DMS79 treated with DMSO at 0.1 percent for 48 hours (cell line): ENCODE results near the gene VAMP4.
"Not testable (repeated sequence)": the region's sequence is repeated elsewhere in the genome, so short reads cannot be mapped to it uniquely, and the experiment has no call there.

ENCODE experiments used
- DNase-seq: peaks from one replicate; lab custom pipeline; 2025; lab: John Stamatoyannopoulos, UW

VAMP4 gene

DNA sequence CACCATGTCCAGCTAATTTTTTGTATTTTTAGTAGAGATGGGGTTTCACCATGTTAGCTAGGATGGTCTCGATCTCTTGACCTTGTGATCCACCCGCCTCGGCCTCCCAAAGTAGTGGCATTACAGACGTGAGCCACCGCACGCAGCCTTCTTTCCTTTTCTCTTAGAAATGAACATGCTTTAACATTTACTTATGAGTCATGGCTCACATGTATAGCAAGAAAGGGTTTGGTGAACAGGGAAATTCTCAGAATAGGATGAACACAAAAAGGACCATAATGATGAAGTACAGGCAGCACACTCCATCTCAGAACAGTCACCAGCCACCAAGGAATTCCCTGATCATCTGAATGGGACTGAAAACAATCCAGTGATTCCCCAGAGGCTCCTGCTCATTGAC, 9.4 kb upstream of the VAMP4 start:
- DNase-seq = no peak

DNA sequence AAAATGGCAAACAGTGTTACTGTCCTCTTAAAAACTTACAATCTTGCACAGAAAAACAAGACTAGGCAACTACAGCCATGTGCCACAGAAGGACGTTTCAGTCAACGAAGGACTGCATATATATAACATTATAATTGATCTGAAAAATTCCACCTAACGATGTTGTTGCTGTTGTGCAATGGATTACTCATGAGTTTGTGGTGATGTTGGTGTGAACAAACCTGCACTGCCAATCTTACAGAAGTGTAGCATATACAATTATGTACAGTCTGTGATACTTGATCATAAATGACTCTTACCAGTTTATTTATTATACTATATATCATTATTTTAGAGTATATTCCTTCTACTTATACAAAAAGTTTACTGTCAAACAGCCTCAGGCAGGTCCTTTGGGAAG, 6.8 kb upstream of the VAMP4 start:
- no peak for DNase-seq

DNA sequence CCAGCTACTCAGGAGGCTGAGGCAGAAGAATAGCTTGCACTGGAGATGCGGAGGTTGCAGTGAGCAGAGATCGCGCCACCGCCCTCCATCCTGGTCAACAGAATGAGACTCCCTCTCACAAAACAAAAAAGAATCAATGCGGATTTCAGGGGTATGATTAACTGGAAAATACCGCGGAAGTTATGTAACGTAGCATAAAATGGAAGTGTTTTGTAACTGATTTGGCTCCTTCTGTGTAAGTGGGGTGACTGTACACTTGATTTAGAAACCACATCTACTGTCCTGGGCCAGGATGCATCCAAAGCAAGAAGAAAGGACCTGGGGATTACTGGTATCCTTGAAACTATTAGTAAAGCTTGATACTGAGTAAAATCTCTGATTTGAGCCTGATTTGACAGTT, 3.1 kb upstream of the VAMP4 start:
- no peak for DNase-seq

DNA sequence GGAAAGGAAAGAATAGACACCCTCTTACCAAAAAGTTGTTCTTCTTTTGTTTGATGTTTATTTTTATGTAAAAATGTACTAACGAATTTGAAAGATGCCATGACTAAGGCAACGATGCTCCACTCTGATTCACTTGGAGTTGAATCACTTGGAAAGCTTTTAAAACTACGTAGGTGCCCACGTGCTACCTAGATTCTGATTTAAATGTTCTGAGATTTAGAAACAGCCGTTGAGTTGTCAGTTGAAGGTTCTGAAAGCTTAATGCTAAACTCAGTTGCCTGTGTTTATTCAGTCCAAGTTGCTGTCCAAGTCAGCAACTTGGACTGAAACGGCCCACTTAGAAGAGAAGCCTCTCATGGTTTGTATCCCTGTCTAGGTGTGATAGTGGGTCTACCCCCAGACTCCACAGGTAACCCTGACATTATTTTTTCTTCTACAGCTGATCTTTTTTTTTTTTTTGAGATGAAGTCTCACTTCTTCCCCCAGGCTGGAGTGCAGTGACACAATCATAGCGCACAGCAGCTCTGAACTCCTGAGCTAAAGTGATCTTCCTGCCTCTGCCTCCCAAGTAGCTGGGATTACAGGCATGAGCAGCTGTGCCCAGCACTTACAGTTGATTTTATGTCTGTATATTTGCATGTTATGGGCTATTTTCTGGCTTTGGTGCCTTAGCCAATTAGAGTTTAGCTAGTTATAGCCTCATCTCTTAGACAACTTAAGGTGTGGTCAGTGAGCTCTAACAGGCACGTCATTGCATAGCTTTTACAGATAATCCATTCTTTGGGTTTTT, 1.4 kb upstream of the VAMP4 start:
- DNase-seq = peak; percentile 5

DNA sequence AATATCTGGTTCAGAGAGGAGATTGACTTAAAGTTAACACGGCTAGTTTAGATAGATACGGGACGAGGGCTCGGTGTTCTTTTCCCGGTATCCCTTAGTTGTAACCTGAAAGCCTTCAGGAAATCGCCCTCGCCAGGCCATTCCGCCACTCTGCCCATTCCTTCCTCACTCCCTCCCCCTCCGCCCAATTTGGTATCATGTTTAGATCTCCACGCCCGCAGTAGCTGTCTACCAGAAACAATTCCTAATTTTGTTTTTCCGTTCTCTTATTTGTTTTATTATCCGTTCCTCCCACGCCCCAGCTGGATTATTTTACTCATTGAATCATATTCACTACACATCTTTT, 685 bp upstream of the VAMP4 start:
- DNase-seq = no peak

DNA sequence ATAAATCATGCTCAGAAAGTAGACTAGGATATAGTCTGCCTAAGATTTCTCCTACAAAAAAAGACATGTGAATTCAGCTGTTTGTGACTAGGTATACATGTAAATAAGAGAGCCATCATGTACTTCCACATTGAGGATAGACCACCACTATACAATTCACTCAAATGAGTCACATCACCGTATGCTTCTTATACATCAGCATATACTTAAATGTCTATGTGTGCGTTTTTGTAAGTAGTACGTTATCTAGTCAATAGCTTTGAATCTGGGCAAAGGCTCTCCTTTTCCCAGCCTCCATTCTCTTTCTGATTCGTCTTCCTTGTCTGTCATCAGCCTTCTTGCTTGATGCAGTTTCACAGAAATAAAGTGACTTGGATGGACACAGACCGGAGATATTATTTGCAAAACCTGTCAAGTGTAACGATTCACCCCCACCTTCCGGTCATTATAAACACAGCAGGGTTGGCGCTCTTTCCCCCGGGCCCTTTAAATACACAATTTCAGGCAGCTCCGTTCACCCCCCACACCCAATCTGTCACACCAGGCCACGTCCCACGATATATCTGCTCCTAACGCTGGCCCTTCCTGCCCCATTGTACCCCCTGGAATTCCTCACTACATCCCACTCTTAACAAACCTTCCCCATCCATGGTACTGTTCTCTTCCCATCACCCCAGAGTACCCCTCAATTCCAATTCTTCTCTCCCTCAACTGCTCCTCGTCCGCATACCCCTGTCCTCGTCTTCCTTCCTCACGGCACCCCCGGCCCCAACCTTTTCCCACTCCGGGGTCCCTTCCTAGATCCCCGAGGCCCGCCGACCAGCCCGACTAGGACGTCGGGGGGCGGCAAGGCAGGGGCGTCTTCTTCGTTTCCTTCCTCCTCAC, 636 bp downstream of the VAMP4 start:
- peak; percentile 36 for DNase-seq

DNA sequence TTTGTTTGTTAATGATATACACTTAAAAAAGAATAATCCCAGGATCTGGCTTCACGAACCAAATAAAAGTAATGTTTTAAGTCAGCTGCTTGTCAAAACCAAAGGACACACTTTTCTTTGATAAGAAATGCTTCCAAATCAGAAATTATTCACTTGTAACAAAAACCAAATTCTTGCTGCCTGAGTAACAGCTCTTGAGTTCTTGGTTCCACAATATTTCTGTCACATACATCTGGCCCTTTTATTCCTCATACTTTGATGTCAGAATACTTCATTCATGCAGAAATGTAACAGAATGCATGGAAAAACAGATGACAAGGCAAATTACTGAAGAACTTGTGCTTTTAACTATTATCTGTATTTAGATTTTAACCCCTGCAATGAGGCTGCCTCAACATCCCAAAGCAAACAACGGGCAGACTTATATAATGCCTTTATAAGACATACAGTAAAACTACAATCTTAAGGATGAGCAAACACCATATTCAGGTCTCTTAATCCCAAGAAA, 1.5 kb downstream of the VAMP4 start:
- DNase-seq = no peak

DNA sequence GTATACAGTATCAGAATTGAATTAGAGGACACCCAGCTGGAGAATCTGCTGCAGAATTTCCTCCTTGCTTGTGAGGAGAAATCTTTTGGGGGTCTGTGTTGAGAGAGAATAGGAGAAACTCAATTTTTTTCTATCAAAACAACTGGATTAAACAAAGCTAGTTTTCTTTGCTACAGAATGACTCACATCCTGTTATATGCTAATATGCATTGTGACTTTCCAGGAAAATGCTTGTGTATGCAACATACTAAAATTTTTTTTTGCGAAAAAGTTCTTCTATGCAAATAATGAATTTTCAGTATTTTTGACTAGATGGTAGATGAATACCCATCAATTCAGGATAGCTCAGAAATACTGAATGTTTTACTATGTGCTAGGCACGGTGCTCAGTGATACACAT, 2.2 kb downstream of the VAMP4 start:
- no peak for DNase-seq

DNA sequence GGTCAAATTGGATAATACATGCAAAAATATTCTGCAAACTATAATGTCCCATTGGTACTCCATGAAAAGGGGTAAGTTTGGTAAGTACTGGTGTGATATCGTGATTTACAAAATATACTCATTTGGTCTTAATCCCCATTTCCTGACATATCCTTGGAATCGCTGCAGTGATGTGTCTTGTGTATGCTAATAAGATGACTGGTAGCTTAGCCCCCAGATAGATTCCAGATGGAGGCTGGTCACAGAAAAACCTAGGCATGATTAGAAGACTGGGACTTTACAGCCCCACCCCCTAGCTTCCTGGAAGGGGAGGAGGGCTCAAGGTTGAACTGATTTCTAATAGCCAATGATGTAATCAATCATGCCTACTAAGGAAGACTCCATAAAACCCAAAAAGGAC, 3.0 kb downstream of the VAMP4 start:
- DNase-seq = no peak

DNA sequence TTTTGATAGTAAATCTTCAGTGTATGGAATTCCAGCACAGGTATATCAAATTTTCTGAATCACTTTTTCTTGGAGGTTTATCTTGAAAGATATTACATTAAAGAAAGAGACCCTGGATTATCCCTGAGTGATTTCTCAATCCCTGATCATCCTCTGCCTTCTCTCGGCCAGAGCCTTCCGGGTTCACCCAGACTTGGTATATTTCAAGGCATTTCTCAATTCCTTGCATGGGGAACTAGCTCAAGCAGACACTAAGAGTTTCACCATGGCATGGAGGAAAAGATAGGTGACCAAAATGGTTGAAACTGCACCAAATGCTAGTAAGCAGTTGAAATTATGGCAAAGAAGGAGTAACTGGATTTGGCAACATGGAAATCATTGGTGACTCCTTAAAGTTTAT, 5.7 kb downstream of the VAMP4 start:
- DNase-seq = no peak

DNA sequence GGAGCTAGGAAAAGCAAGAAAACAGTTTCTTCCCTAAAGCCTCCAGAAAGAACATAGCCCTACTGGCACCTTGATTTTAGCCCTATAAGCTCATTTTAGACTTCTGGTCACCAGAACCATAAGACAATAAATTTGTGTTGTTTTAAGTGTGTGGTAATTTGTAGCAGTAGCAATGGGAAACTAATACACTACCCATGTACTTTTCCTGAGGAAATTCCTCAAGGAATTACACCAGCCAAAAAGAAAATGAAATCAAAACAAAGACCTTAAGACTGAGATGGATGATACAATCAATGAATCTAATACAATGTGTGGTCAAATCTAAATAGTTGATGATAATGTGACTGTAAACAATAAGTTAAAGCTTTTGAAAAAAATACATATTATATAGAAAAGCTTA, 11.8 kb downstream of the VAMP4 start:
- DNase-seq = no peak

DNA sequence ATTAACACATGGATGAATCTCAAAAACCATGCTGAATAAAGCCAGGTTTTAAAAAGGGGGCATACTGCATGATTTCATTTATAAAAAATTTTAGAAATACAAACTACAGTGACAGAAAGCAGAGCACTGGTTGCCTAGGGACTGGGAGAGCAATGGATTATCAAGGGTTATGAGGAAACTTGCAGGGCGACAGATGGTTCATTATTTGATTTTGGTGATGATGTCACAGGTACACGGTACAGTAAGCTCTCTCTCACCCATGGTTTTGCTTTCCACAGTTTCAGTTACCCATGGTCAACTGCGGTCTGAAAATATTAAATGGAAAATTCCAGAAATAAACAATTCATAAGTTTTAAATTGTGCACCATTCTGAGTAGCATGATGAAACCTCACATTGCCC, 14.1 kb downstream of the VAMP4 start:
- DNase-seq = no peak

DNA sequence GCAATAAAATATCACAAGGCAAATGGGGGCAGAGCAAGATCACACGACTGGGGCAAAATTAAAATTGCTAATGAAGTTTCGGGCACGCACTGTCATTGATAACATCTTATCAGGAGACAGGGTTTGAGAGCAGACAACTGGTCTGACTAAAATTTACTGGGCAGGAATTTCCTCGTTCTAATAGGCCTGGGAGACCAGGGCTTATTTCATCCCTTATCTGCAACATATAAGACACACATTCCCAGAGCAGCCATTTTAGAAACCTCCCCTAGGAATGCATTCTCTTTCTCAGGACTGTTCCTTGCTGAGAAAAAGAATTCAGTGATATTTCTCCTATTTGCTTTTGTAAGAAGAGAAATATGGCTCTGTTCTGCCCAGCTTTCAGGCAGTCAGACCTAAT, 18.7 kb downstream of the VAMP4 start:
- not testable (repeated sequence) for DNase-seq

DNA sequence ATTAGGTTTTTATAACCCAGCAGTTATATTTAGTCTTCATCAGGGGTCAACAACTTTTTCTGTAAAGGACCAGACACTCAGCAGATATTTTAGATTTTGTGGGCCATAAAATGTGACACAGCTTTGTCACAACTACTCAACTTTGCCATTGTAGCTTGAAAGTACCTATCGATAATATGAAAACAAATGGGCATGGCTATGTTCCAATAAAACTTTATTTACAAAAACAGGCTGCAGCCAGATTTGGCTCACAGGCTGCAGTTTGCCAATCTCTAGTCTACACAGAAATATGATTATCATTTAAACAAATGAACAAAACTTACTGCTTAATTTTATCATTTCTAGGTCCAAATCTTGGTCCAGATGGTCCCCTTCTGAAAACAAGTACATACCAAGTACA, 23.0 kb downstream of the VAMP4 start:
- DNase-seq = no peak

DNA sequence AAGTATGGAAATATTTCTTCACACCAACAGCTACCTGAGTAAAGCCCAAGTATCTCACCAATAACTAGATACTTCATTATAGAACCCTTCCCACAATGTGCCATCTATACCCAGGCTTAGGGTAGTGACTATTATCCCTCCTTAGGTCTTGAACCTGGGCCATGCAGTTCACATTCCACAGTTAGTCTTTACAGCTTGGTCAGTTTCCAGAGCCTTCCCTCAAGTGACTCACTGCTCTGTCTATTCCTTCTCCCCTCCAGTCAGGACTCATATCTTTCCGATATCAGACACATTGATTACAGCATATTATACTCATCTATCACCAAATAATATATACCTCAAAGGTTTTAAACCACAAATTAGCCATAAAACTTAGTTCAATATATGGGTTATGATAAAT, 23.6 kb downstream of the VAMP4 start:
- DNase-seq = no peak

DNA sequence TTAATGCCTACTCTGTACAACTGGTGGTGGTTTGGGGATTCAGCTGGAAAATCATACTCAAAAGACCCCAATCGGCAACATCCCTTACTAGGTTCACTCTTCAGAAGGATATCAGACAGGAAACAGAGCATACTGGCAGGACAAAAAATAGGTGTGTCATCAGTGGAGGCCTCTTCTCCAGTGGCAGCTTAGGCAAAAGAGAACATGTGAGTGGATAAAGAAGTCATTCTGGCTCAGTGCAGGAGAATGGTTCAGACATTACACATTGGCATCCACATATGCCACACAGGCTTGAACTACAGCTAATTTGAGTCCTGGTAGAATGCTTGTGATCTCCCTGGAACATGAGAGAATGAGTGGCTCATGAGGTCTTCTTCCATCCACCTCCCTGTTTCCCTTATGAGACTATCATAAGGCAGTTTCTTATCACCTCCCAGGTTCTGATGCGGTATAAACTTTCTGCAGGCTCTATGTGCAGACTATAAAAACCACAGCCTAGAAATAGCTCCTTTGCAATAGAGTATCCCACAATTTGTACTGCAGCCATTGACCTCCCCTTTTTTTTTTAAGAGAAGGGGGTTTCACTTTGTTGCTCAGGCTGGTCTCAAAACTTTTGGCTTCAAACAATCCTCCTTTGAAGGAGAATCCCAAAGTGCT, 24.7 kb downstream of the VAMP4 start:
- no peak for DNase-seq

DNA sequence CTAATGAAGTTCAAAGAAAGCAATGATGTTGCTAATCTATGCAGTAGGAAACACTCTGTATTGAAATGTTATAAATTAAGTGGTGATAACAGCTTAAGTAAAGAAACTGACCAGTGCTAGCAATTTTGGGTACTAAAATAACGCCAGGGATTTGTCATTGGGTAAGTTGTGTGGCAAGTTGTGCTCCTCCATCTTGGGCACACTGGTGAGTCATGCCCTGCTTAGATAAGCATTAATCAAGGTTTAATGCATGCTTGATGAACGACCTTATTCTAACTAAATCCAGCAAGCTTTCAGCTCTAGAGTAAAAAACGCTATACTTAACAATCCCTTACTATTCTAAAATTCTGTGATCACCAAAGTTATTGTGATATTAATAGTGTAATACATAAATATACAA, 25.2 kb downstream of the VAMP4 start:
- no peak for DNase-seq

DNA sequence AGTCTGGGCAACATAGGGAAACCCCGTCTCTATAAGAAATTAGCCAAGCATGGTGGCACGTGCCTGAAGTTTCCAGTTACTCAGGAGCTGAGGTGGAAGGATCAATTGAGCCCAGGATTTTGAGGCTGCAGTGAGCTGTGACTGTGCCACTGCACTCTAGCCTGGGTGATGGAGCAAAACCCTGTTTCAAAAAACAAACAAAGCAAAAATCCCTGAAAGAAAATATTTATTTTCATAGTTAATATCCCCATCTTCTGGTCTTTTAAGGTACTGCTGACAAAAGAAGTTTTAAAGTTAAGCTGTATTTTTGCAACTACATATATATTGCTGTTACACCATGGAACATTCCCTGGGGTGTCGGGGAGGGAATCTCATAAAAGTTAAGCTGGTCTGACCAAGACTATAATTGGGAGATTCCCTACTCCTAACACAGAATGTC, 26.0 kb downstream of the VAMP4 start:
- DNase-seq = peak; percentile 8

DNA sequence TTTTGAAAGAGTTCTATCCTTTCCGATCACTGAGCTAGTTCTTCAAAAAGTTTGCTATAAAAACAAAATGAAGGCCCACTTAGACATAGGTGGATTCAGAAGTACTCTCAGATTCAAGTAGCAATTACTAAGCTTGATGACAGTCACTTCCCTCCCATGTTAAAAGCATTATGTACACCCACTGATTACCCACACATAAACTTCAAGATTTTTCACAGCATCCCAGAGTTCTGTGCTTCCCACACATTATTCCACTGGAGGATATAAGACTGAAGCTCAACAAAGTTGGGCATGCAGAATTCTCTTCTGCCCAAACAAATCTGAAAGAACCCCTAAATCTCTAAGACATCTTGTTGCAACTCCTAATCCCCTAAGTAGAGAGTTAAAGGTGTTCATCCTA, 29.5 kb downstream of the VAMP4 start:
- no peak for DNase-seq

DNA sequence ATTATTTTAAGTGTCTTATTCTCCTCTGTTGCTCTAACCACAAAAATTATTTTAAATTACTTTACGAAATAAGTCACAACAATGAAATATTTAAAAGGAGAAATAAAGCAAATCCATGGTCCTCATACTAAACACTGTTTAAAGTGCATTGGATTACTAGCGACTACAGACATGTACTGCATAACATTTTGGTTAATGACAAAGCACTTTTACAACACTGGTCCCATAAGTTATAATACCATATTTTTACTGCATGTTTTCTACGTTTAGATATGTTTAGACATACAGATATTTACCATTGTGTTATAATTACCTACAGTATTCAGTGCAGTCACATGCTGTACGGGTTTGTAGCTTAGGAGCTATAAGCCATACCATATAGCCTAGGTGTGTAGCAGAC, 30.2 kb downstream of the VAMP4 start:
- no peak for DNase-seq

DNA sequence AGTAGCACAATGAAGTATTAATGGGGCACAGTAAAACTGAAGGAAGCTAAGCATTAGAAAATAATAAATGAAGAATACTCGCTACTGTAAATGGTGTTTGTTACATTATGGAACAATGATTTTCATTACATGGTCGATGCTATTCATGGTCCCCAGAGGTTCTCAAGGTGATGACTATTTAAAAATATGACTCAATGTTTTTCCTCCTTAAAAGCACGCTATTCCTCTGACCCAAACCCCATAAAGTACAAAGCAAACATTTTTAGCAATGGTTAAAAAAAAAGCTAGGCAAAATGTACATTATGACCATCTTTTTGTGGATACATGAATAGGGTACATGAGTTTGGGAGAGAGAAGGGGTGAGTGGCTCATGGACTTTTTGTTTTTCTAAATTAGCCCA, 34.3 kb downstream of the VAMP4 start:
- DNase-seq = no peak

DNA sequence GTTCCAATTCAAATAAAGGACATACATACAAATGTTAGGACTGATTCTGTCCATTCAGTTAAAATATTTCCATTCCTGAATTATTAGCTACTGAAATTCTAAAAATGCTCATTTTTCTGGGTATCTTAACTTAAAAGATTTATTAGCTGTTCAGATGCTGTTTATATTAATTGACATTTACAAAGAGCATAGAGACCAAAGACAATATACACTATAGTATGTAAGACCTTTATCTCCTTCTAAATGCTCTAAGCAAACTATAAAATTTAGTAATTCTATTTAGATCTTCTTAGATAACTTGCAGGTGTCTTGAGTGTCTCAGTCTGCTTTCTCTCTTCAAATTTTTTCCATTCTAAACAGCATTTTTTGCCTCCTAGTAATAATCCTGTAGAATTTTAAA, 39.3 kb downstream of the VAMP4 start:
- no peak for DNase-seq

DNA sequence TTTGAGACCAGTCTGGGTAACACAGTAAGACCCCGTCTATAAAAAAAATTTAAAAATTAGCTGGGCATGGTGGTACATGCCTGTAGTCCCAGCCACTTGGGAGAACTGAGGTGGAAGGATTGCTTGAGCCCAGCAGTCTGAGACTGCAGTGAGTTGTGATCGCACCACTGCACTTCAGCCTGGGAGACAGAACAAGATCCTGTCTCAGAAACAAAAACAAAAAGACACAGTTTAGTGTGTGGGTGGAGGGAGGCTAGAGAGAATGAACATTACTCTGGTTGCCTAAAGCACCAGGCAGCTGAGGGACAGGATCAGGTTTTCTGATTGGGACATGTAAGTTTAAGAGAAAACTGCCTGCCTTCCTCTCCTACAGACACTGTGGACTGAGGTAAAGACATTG, 42.3 kb downstream of the VAMP4 start:
- DNase-seq = no peak
